NCI-H2196 treated with DMSO at 0.1 percent for 48 hours (cell line): ENCODE data around the gene MINDY3.
"Not testable (repeated sequence)": the region's sequence is repeated elsewhere in the genome, so short reads cannot be mapped to it uniquely, and the experiment has no call there.

Source experiments
- DNase-seq: peaks from one replicate; lab custom pipeline; 2025; ENCODE audit not compliant: unreplicated experiment; lab: John Stamatoyannopoulos, UW

The MINDY3 gene

GRCh38 chr10:15857107-15857575 lies 3.2 kb downstream of the MINDY3 start:
- DNase-seq: no peak

GRCh38 chr10:15856328-15857015 lies 3.8 kb downstream of the MINDY3 start:
- DNase-seq: no peak

GRCh38 chr10:15853800-15854199 lies 6.5 kb downstream of the MINDY3 start:
- no peak for DNase-seq

DNA sequence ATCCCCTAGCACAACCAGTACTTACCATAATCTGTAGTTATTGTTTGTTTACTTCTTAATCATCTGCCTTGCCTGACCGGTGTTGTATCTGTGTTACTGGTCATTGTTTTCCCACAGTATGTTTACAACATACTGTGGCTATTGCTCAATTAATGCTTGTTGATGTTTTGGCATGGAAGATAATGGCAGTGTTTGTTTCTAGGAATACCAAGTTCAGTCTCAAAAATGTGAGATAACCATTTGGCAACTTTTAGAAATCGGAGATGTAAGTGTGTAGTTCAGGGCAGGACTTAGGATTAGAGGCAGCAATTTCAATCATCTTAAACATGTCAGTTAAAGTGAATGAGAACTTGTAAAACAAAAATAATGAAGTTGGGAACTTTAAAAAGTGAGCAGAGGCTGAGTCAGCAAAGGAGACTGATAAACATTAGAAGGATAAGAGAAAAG lies 8.2 kb downstream of the MINDY3 start:
- no peak for DNase-seq

DNA sequence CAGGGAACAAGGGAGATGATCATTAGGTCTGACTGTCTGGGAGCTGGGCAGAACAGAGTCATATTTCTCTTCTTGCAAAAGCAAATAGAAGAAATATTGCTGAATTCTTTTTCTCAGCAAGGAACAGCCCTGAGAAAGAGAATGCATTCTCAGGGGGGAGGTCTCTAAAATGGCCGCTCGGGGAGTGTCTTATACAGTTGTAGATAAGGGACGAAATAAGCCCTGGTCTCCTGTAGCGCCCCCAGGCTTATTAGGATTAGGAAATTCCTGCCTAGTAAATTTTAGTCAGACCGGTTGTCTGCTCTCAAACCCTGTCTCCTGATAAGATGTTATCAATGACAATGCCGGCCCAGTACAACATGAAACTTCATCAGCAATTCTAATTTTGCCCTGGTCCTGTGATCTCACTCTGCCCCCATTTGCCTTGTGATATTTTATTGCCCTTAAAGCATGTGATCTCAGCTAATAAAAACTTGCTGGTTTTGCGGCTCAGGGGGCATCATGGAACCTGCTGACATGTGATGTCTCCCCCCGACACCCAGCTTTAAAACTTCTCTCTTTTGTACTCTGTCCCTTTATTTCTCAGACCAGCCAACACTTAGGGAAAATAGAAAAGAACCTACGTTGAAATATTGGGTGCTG lies 9.8 kb downstream of the MINDY3 start:
- DNase-seq: not testable (repeated sequence)

- no peak for DNase-seq
Measured at GRCh38 chr10:15849316-15849715, 11.0 kb downstream of the MINDY3 start.

- no peak for DNase-seq
Measured at GRCh38 chr10:15847481-15847880, 12.8 kb downstream of the MINDY3 start.

- no peak for DNase-seq
Measured at GRCh38 chr10:15844517-15844916, 15.8 kb downstream of the MINDY3 start.

GRCh38 chr10:15843695-15844094 lies 16.6 kb downstream of the MINDY3 start:
- no peak for DNase-seq

DNA sequence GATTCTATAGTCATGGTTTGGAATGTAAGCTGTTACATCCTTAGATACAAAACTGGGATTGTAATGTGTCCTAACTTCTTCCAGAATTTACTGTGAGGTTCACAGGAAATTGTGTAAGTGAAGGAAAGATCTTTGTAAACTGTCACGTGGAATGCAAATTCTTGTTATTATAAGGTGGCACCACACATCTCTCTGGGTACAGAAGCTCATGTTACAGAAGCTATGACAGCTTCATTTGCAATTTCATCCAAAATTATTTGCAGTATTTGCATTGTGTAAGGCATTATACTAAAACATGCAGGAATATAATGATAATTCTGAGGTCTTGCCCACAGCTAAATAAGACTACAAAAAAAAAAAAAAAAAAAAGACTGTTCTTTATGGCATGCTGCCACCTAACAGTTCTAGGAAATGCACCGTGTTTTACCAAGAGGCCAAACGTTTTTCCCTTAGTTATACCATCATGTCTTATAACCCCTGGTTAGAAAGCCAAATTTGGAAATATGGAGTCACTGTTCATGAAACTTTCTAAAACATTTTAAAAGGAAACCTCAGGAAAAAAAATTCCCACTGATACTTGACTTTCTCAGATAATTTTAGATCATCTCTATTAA lies 17.6 kb downstream of the MINDY3 start:
- DNase-seq: no peak

- DNase-seq: no peak
Measured at GRCh38 chr10:15841696-15842095, 18.6 kb downstream of the MINDY3 start.

DNA sequence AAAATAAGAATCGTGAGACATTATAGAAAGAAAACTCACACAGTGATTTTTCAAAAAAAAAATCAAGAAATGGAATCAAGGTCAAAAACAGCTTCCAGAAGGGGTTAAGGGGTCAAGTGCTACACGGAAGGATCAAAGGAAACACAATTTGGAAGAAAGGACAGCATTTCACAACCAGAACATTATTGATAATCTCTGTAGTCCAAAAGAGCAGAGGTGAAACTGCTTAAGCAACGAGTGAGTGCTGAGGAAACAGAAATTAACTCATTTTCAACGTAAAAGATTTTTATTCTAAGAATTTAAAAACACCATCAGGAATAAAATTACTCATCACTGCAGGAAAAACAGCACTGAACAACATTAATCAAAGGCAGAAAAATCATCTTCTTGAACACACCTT lies 23.5 kb downstream of the MINDY3 start:
- no peak for DNase-seq

GRCh38 chr10:15829495-15829894 lies 30.8 kb downstream of the MINDY3 start:
- no peak for DNase-seq

DNA sequence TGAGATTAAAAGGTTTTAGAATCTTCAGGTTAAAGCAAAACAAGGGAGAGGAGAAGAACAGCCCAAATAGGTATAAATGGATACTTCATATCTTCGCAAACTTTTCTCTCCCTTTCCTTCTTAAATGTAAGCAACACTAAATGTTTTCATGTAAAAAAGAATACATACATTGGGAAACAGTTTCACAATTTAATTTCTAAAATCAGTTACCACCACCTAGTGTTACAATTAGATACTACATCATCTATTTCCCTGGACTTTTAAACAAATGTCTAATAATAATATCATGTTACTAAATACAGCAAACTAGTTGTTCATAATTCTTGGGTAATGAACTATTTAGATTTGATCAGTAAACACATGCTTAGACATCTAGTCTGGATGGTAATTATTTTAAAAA lies 35.8 kb downstream of the MINDY3 start:
- DNase-seq: no peak

DNA sequence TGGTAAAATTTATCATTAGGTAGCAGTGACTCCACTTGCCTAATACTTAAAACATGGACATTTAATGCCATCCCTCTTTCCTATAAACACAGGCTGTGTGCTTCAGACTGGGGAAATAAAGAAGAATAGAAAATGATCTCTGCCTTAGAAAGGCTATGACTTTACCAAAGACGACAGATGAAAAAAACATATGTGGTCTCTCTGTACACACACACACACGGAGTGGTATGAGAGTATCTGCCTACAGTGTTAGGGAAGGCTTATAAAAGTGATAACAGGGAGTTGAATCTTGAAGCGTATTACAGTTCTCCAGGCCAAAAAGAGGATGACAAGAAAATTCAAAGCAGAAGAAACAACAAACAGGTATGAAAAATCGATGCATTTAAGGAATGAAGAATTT lies 38.2 kb downstream of the MINDY3 start:
- no peak for DNase-seq

DNA sequence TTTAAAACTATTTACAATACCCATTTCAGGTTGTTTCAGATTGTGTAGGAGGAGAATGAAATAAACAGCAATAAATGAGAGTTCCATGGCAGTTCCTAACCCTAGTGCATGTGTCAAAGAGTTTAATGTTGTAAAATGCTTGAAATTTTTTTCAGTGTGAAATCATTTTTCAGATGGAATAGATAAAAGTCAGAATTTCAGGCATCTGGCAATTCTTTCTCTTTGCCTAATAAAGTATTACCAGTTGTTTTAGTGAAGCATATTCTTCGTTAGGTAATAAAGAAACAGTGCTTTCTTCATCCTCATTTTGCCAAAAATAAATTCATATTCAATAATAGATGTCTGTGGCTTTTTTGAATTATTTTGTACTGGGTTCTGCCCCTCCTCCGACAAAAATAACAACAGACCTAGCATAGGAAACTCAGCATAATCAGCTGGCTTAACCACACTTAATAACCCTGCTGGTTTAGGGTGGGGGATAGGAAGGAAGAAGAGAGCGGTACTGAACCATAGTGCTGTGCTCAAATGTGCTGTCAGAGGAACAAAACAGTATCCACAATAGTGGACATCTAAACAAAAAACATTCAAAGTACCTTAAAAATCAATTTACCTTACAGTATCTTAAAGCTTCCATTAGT lies 39.1 kb downstream of the MINDY3 start:
- DNase-seq: no peak

DNA sequence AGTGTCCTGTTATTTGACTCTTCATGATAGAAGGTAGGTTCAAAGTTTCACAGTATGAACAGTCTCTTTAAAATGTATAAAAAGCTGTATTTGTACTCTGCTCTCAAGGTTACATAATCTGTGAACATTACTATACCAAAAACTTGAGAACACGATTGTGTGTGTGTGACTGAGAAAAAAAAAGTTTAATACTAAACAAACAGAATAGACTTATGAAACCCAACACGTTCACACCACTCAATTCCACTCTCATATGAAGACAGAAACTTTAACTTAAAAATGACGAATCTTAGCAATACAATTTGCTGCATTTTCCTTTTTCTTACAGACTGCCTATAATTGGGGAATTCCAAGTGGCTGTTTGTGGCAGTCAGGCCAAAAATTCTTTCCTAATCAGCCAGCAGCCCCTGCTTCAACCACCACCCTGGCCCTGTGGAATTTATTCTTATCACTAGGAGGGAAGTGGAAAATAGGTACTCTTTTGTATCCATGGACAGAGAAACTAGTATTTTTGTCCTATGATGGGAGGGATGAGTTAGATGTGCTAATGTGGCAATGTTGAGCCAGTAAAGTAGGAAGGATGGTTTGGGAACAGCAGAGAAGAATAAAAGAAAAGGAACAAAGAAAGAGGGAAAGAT lies 42.8 kb downstream of the MINDY3 start:
- no peak for DNase-seq

DNA sequence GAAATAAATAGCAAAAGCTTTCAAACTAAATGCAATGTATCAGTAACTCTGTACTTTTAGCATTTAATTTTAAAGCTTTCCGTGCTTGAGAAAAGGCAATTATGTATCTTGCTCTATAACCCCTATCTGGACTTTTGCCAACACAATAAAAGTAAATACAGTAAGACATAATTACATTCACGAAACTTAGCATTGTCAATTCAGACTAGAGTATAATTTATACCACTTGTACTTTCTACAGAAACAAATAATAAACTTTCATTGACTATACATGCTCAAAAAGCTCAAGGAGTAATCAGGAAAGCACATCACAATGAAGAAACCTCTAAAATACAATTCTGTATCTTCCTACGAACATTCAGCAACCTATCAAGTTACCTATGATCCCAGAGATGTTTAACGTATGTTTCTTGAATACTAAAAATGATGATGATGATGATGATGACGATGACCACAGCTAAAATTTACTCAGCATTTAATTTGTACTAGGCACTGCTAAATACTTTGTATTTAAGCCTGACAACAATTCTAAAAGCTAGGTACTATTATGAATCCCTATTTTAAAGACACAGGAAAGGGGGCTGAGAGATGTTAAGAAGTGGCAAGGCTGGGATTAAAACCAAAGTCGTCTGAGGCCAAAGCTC lies 44.9 kb downstream of the MINDY3 start:
- no peak for DNase-seq

- no peak for DNase-seq
Measured at GRCh38 chr10:15814565-15814964, 45.7 kb downstream of the MINDY3 start.

DNA sequence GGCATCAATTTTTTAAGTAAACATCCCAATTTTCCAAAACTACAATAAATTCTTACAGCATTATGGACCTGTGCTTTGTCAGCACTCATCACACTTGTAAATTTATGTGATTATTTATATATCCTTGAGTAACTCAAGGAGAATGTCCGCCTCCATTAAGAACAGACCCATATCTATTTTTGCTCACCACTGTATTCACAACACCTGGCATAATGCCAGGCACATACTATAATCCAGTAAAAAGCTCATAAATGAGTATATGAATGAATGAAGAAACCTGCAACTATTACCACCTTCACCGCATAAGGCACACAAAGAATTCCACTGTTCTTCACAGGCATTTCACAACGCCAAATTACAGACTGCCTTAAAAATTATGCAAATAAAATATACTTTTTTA lies 46.9 kb downstream of the MINDY3 start:
- no peak for DNase-seq

GRCh38 chr10:15809450-15809849 lies 50.9 kb downstream of the MINDY3 start:
- no peak for DNase-seq
